Stimulated activated CD4-positive, alpha-beta T cell treated with anti-CD3 and anti-CD28 coated beads, TNF-alpha, amount 100 ng/mL, for 24 hours (primary cell): Measurements from ENCODE around the gene PLA2G2E.
"Not testable (repeated sequence)": the region's sequence is repeated elsewhere in the genome, so short reads cannot be mapped to it uniquely, and the experiment has no call there.

Experiments
- DNase-seq, 3 experiments: peaks; one replicate each; pipeline ENCODE4 v3.0.0-alpha.2; 2020; ENCODE audit warnings: low read depth in 3 of 3

PLA2G2E gene

DNA sequence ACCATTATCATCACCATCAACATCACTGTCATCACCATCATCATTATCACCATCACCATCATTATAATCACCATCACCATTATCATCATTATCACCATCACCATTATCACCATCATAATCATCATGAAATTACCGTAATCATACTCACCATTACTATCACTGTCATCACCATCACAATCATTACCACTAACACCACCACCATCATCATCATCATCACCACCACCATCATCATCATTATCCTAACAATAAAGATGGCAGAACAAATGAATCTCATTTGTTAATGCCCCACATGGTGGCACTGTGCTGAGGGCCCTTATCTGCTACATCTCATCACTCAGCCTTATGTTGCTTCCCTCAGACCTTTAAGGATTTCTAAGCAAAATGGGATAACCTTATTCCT, 9.4 kb upstream of the PLA2G2E start:
- DNase-seq = no peak

DNA sequence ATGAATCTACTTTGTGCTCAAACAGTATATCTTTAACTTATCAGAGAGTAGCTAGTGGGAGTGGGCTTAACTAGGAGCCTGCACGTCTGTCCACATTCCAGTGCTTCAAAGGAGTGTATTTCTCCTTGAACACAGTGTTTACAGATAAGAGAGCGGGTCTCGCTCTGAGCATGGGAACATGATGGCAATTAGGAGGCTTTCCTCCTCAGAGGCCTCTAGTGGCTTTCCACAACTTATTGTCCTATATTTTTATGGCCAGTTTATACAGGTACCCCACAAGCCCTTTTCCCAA, 3.7 kb upstream of the PLA2G2E start:
- not testable (repeated sequence) for DNase-seq

DNA sequence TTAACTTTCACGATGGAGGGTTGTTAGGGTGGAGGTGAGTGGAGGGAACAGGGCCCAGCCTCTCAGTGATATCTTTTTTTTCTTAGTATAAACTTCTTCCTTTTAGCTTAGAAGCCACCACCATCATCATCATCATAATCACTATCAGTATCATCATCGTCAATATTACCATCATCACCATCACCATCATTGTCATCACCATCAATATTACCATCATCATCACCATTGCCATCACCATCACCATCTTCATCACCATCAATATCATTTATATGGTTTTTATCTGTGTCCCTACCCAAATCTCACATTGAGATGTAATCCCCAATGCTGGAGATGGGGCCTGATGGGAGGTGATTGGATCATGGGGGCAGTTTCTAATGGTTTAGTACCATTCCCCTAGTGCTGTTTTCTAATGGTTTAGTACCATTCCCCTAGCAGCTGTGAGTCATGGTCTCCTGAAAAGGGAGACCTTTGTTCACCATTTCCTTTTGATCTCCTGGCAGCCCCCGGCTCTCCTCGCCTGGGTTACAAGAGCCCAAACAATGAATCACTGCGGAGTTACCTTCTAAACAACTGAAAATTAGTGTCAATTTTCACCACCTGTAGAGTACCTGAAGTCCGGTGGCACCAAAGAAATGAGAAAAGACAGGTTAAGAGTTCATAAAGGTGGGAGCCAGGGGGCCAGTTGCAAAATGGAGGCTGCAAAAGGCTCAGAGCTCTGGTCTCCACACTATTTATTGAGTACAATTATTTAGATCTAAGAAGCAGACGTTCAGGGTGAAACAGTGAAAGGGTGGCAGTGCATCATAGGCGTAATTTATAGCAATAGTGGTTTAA, 3.1 kb upstream of the PLA2G2E start:
- DNase-seq = no peak

DNA sequence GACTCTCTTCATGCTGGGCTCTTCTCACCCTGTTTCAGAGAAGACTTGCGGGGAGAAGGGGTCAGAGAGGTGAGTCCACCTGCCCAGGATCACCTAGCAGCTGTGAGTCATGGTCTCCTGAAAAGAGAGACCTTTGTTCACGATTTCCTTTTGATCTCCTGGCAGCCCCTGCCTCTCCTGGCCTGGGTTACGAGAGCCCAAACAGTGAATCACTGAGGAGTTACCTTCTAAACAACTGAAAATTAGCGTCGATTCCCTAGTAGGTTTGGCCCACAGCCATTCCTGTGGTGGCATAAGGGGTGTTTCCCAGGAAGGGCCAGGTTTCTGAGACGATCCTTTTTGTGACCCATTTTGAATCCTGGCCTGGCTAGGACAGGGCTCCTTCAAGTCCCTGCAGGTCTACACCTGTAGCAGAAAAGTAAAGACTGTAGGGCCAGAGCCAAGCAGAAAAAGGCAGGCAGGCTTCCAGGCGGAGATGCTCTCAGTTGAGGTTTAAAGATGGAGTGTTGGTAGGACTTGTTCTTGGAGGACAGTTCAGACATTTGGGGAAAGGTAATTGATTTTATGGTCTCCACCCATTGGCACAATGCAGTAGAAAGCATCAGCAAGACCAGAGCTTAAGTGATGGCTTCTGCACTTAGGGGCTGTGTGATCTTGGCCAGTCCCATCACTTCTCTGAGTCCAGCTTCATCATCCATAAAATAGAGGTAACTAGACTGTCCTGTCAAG, 2.1 kb upstream of the PLA2G2E start:
- no peak for DNase-seq

DNA sequence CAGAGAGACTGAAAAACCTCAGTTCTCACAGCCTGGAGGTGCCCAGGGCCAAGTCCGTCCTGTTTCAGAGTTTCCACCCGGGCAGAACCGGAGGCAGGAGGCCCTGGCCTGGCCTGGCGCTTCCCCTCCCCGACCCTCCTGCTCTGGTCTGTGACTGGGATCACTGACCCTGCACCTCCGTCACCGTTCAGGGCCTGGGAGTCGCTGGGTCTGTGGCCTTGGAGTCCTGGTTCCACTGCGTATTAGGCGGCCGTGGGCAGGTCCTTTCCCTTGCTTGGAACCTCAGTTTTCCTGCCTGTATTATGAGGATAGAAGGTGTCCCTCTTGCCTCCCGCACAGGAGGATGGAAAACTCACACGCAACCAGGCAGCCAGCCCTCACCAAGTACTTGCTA, 533 bp upstream of the PLA2G2E start:
- DNase-seq = no peak

DNA sequence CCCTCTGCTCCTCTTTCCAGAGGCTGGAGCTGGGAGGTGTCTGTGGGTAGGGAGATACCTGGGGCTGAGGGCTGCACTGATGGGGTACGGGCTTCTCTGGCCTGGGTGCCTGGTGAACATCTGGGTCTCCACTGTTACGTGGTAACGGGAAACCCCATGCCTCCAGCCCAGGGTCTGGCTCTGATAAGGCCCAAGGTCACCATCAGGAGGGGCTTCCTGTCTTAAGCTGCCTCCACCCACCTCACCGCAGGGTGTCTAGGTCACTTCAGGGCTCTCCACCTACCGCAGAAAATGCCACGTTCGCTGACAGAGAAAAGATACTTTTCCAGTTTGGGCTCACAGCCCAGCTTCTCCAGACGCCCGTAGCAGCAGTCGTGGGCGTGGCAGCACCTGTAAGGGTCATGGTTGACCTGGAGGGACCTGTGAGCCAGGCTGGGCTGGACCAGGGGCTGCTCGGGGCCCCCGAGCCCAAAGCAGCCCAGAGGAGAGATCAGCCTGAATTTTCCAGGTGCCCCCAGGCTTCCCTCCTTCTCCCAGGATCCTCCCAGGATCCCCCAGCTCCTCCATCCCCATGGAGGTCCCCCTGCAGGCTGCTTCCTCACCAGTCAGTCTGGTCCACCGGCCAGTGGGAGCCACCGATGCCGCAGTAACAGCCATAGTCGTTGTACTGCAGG, 1.3 kb downstream of the PLA2G2E start:
- DNase-seq = no peak

DNA sequence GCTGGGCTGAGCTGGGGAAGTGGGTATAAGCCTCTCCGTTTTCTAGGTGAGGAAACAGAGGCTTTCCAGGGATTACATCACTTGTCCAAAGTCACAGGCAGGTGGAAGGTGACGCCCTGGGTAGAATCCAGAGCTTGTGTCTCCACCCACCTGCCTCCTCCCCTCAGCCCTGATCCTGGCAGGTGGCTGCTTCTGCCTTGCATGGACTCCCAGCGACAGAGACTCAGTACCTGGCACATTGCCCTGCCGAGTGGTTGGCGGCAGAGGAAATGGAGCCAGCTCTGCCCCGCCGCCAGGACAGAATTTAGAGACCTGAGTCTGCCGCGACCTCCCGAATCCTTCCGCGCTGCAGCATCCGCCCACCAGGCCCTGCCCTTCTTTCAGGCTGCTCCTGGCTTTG, 2.1 kb downstream of the PLA2G2E start:
- DNase-seq = no peak

DNA sequence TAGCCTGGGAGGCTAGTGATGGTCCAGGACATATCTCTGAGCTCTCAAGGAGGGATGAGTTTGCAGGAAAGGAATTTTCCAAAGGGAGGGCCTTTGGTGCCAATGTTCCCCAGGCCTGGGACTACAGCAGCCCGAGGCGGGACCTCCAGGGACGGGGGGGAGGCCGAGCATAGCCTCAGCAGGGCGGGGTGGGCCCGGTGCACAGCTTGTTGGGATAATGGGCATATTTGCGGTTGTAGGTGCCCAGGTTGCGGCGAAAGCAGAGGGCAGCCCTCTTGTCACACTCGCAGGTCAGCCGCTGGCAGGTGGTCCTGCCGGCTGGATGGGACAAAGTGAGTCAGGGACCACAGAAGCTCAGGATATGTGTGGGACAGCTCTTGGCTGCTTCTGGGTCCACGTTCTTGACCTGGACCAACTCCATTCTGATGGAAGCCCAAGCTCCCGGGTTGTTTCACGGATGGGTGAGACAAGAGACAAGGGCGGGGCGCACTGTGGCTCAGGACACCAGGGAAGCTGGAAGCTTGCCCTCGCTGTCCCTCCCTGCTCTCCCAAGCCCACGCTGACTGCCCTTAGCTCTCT, 3.2 kb downstream of the PLA2G2E start:
- DNase-seq = no peak

DNA sequence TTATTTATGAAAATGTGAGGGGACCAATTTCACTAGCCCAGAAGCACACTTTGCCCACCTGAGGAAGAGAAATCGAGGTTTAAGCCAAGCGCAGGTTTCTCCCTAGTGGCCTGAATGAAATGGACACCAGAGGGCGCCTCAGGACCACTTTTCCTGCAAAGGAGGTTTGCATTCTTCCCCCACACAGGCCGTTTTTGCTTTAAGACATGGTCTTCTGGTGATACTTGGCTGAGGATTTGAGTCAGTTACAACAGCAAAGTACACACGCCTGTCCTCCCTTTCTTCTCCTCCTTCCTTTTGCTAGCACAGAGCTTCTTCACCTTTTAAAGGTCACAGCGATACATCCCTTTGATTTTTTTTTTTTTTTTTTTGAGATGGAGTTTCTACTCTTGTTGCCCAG, 5.4 kb downstream of the PLA2G2E start:
- DNase-seq = peak; percentile 63 to 80 (median 74)

DNA sequence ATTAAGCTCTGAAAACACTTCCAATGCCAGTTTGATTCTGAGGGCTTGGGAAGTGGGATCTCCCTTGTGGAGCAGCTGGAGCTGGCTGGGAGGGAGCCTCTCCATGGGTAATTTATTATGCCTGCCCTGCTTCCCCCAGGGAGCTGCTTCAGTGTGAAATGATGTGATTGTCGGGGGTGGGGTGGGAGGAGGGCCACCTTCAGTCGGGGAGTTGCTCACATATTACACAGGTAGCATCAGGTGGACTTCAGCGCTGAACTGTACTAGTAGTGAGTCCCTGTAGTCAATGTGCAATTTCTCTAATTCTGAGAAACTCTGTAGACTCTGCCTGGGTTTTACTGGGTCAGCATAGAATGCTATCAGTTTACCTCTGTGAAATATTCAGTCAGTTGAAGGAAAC, 12.8 kb downstream of the PLA2G2E start:
- no peak for DNase-seq

DNA sequence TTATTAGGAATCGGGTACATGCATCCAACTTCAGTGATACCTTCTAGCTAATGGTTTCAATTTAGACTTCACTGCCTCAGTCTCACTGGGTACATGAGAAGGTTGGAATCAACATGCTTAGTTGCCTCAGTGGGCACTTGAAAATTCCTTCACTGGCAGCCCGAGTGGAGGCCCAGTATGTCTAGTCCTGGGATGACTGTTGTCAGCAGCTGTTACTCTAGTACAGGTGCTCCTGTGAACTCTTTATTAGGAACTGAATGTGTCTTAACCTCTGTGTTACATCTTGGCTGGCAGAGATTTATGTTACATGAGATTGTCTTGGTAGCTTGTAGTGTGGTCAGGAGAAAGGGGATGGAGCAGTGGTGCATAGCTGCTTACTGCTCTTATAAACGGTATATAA, 13.4 kb downstream of the PLA2G2E start:
- DNase-seq = no peak

DNA sequence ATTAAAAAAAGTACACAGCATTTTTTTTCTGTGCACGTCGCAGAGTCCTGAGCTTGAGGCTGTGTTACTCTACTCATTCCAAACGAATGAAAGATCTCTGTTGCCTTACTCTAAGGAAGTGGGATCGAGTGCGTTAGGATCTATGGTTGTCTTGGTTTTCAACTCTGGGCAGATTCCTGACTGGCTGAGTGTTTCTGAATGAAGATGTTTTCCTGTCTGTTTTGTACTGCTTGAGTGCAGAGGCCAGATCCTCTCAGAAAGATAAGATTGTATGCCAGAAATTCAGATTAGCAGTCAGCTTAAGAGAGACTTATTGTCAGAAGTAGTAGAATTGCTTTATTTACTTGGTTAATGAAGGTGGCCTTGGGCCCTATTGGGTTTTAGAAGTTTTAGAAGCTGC, 14.0 kb downstream of the PLA2G2E start:
- no peak for DNase-seq

DNA sequence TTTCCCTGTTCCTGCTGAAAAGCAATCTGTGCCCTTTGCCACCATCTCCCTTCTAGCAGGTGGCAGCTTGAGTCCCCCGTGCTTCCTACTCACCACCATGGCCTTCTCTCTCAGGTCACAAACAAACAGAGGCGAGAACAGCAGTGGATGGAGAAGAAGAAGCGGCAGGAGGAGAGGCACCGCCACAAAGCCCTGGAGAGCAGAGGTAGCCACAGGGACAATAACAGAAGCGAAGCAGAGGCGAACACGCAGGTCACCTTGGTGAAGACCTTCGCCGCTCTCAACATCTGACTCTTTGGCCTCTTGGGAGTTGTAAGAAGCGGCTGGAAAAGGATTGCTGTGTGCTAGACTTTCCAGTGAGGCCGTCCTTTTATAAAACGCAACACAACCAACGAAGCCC, 16.0 kb downstream of the PLA2G2E start:
- no peak for DNase-seq

DNA sequence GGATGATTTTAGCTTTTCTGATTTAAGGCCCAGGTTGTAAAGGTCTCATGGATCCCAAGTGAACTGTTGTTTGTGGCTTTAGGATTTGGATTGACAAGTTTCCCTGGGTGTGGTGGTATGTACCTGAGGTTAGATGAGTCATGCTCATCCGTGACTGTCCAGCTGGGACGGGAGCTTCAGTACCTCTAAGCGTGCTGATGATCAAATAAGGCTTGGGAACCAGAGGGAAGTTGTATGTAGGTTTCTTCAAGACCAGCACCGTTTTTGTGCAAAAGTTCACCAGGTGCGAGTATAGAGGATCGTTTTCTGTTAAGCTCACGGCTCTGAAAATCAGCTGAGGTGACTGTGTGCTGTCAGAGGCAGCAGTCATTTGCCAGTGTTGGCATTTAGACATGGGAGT, 19.8 kb downstream of the PLA2G2E start:
- no peak for DNase-seq

DNA sequence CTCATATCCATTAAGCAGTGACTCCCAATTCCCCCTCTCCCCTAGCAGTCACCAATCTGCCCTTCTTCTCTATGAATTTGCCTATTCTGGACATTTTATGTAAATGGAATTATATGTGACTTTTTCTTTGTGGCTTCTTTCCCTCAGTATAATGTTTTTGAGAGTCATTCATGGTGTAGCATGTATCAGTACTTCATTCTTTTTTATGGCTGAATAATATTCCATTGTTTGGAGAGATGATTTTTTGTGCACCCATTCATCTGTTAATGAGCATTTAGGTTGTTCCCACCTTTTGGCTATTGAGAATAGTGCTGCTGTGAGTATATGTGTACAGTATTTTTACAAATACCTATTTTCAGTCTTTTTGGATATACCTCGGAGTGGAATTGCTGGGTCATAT, 21.8 kb downstream of the PLA2G2E start:
- DNase-seq = no peak

DNA sequence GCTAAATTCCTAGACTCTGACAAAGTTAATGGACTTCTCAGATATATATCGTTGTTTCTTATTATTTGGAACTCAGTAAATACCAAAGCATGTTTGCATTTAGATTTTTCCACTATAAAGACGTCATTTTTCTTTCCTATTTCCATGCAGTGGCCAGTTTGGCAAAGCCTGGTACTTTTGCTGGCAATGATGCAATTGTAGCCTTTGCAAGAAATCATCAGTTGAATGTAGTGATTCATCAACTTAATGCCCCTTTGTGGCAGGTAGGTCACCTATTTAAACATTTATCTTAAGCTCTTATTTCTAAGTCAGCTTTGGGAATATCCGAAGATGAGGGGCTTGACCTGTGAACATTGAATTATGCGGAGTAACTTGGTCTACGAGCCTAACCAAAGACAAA, 29.2 kb downstream of the PLA2G2E start:
- DNase-seq = no peak

DNA sequence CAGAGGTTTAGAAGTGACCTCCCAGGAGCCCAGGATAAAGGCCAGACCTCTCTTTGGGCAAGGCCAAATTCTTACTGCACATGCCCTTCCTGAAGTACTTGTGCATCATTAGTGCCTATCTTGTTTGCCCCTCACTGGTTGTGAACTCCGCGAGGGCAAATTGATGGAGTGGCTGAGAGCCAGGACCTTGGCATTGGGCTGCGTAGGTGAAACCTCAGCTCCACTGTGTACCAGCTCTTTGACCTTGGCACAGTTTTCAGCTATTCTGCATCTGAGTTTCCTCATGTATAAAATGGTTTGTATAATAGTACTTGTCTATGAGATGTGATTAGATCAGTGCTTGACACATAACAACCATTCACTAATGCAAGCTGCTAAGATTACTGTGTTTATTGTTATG, 29.7 kb downstream of the PLA2G2E start:
- no peak for DNase-seq

DNA sequence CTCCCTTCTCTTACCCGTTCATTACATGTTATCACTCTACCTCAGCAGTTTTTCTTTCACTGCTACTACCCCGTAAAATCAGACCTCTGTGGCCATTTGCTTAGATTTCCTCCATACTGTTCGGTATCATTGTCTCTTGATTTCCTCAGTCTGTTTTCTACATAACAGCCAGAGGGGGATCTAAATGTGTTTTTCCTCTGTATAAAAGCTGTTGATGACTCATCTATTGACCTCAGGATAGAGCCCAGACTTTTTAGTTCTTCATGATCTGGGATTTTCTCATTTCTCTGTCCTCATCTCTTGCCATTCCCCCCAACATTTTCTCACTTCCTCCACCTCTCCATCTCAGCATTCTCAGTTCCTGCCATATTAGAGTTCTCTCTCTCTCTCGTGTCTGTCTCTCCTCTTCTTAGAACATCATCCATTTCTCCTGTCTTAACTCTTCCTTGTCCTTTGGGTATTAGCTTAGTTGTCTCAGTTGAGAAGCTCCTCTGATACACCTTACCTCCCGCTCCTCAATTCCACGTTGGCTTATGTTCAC, 30.7 kb downstream of the PLA2G2E start:
- no peak for DNase-seq

DNA sequence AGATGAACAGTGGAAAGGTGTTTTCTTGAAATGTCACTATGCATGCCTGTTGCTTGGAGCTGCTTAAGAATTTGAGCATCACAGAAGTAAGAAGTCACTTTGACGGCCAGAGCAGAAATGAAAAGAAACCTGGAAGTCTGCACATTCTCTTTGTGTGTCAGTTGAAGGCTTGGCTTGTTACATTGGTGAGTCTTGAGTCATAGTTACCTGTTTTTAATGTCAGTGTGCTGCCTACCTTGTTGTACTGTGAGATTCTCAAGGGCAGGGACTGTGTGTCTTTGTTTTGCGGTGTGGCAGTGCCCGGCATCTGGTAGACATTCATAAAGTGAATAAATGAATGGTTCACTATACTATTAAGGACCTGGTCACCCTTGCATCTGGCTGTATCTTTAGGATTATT, 31.3 kb downstream of the PLA2G2E start:
- DNase-seq = no peak

DNA sequence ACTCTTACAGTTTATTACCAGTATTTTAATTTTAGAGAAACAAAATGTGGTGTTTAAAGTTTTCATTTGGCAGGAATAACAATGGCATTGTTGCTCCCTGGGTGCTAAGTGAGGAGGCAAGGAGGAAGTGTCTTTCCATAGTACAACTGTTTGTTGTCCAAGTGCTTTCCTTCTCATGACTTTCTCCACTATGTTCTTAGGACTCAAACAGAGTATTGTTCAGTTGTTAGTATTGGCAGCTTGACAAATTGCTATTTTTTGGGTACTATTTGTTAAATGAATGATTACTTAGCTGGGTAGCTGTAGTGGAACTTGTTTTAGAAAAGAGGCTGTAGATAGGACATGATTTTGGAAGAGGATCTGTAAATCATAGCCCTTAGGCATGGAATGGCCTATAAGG, 33.8 kb downstream of the PLA2G2E start:
- no peak for DNase-seq

DNA sequence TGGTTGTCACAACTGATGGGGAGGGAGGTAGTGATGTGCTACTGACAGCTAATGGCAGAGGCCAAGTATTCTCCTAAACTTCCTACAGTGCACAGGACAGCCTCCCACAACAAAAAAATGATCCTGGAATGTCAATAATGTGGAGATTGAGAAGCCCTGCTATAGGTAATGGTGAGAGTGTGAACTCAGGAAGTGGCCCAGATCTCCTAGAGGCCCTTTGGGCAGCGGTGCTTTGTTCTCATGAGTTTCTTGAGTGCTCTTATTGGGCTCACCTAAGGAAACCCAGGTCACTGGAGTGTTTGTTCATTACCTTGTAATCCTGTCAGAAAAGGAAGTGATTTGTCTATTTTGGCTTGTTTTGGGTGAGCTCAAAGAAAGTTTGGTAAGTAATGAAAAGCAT, 35.3 kb downstream of the PLA2G2E start:
- no peak for DNase-seq

DNA sequence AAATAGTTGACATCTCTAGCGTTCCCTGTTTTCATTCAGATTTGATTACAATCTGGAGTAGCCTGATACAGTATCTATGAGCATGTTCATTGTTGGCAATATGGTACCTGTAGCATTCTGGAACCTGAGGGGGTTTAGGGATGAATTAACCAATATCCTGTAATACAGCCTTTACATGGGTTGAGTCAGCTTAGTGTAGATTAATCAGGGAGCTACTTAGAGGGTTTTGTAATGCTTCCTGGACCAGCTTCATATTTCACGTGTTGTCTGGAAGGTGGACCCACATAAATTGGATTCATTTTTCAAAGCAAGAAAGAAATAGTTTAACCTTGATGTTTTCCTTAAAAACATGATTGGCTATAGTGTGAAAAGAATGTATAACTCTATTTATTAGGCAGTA, 37.6 kb downstream of the PLA2G2E start:
- no peak for DNase-seq
